ENCODE measurements around the gene DUOX1. TPM values are rescaled to one million over a fixed set of nuclear protein-coding genes. Genes with fewer than 3 reads are reported as not detected.

The DUOX1 gene
- total RNA-seq, 1 experiment from 2014 or later, result 1.2 TPM

- no peaks in the 10 kb centered on the region for H3K36me3 Mint-ChIP-seq (ENCODE audit: insufficient read depth, unreplicated experiment)
- H3K27ac Mint-ChIP-seq (ENCODE audit: unreplicated experiment), result no peak overlapping the region
- H3K27me3 Mint-ChIP-seq (ENCODE audit: unreplicated experiment), result peaks cover 77% of the 10 kb centered on the region
- H3K9me3 Mint-ChIP-seq (ENCODE audit: low read depth, unreplicated experiment), result no peaks in the 10 kb centered on the region
- intact Hi-C loops (cut with micrococcal nuclease; ENCODE audit: unreplicated experiment), result no loop called here
- peak overlapping the region; percentile 60 for H3K4me3 Mint-ChIP-seq (ENCODE audit: low read depth, unreplicated experiment)
- H3K4me1 Mint-ChIP-seq (ENCODE audit: low read depth, unreplicated experiment), result peaks cover 16% of the 10 kb centered on the region
- no peak for TF ChIP-seq CTCF (IDR thresholded peaks at IDR 0.05; ENCODE audit: unreplicated experiment)
- BruUV-seq (replicated peaks), result no TSS peak
- CTCF ChIA-PET, result interaction anchor here (1.0 to 1.9 kb wide), 3 partner anchors 9 to 23 kb away, joined by 3 to 4 read pairs (median 3); no protein-coding TSS in a partner anchor
- peak; percentile 10 for DNase-seq
Measured at GRCh38 chr15:45112591-45113379, 17.0 kb upstream of the DUOX1 start.

GRCh38 chr15:45113380-45113990, 16.3 kb upstream of the DUOX1 start:
- Mint-ChIP-seq H3K4me3 (ENCODE audit: low read depth, unreplicated experiment) (peak overlapping the region; percentile 60), H3K9me3 (ENCODE audit: low read depth, unreplicated experiment) (no peaks in the 10 kb centered on the region), H3K36me3 (ENCODE audit: insufficient read depth, unreplicated experiment) (no peaks in the 10 kb centered on the region), H3K27me3 (ENCODE audit: unreplicated experiment) (peaks cover 81% of the 10 kb centered on the region), H3K27ac (ENCODE audit: unreplicated experiment) (no peak overlapping the region), H3K4me1 (ENCODE audit: low read depth, unreplicated experiment) (peaks cover 23% of the 10 kb centered on the region)
- intact Hi-C loops (cut with micrococcal nuclease; ENCODE audit: unreplicated experiment), result no loop called here
- BruUV-seq (replicated peaks), result no TSS peak
- CTCF ChIA-PET, result interaction anchor here (1.0 to 1.9 kb wide), 3 partner anchors 9 to 23 kb away, joined by 3 to 4 read pairs (median 3); no protein-coding TSS in a partner anchor
- DNase-seq, result no peak
- no peak for TF ChIP-seq CTCF (IDR thresholded peaks at IDR 0.05; ENCODE audit: unreplicated experiment)

GRCh38 chr15:45114076-45114750, 15.6 kb upstream of the DUOX1 start, which contains the start of the genes DUOX2 and DUOXA2:
Gene DUOX2, minus strand, starts transcription at chr15:45114172. Its CDS starts 761 bp downstream, at chr15:45113411.
Gene DUOXA2, plus strand, starts transcription at chr15:45114326. Its CDS starts 280 bp downstream, at chr15:45114606.
- H3K4me1 Mint-ChIP-seq (ENCODE audit: low read depth, unreplicated experiment), result peaks cover 23% of the 10 kb centered on the region
- H3K27me3 Mint-ChIP-seq (ENCODE audit: unreplicated experiment), result peaks cover 81% of the 10 kb centered on the region
- H3K9me3 Mint-ChIP-seq (ENCODE audit: low read depth, unreplicated experiment), result no peaks in the 10 kb centered on the region
- intact Hi-C loops (cut with micrococcal nuclease; ENCODE audit: unreplicated experiment), result no loop called here
- no peak for TF ChIP-seq CTCF (IDR thresholded peaks at IDR 0.05; ENCODE audit: unreplicated experiment)
- no peak within 1 kb of the TSS for H3K27ac Mint-ChIP-seq (ENCODE audit: unreplicated experiment)
- no peaks in the 10 kb centered on the region for H3K36me3 Mint-ChIP-seq (ENCODE audit: insufficient read depth, unreplicated experiment)
- CTCF ChIA-PET, result interaction anchor here (1.0 to 1.8 kb wide), 2 partner anchors 16 to 24 kb away, joined by 3 read pairs; partner anchors contain the start of genes DUOX1 and DUOXA1
- BruUV-seq (replicated peaks), result no TSS peak
- no peak for DNase-seq
- peak within 1 kb of the TSS; percentile 60 for H3K4me3 Mint-ChIP-seq (ENCODE audit: low read depth, unreplicated experiment)

- TF ChIP-seq CTCF (IDR thresholded peaks at IDR 0.05; ENCODE audit: unreplicated experiment), result no peak
- intact Hi-C loops (cut with micrococcal nuclease; ENCODE audit: unreplicated experiment), result no loop called here
- no peaks in the 10 kb centered on the region for H3K9me3 Mint-ChIP-seq (ENCODE audit: low read depth, unreplicated experiment)
- H3K4me3 Mint-ChIP-seq (ENCODE audit: low read depth, unreplicated experiment), result peak overlapping the region; percentile 15
- peaks cover 23% of the 10 kb centered on the region for H3K4me1 Mint-ChIP-seq (ENCODE audit: low read depth, unreplicated experiment)
- no peaks in the 10 kb centered on the region for H3K36me3 Mint-ChIP-seq (ENCODE audit: insufficient read depth, unreplicated experiment)
- H3K27me3 Mint-ChIP-seq (ENCODE audit: unreplicated experiment), result peaks cover 81% of the 10 kb centered on the region
- DNase-seq, result no peak
- no TSS peak for BruUV-seq (replicated peaks)
- CTCF ChIA-PET, result interaction anchor here (1.0 kb wide), 1 partner anchor 15 kb away, joined by 3 read pairs; the partner anchor contains the start of genes DUOX1 and DUOXA1
- no peak overlapping the region for H3K27ac Mint-ChIP-seq (ENCODE audit: unreplicated experiment)
Measured at GRCh38 chr15:45114751-45115085, 15.1 kb upstream of the DUOX1 start.

All from Calu3 (cell line).